HG03066 (cell line): ENCODE measurements around the gene AXL.
"Not testable (repeated sequence)": the region's sequence is repeated elsewhere in the genome, so short reads cannot be mapped to it uniquely, and the experiment has no call there.

Source experiments
- ATAC-seq: cut with Tn5 transposase; IDR thresholded peaks from one replicate; pipeline ENCODE4 v1.9.1; 2021; ENCODE audit warnings: low read depth; ENCODE audit not compliant: unreplicated experiment

Gene AXL

DNA sequence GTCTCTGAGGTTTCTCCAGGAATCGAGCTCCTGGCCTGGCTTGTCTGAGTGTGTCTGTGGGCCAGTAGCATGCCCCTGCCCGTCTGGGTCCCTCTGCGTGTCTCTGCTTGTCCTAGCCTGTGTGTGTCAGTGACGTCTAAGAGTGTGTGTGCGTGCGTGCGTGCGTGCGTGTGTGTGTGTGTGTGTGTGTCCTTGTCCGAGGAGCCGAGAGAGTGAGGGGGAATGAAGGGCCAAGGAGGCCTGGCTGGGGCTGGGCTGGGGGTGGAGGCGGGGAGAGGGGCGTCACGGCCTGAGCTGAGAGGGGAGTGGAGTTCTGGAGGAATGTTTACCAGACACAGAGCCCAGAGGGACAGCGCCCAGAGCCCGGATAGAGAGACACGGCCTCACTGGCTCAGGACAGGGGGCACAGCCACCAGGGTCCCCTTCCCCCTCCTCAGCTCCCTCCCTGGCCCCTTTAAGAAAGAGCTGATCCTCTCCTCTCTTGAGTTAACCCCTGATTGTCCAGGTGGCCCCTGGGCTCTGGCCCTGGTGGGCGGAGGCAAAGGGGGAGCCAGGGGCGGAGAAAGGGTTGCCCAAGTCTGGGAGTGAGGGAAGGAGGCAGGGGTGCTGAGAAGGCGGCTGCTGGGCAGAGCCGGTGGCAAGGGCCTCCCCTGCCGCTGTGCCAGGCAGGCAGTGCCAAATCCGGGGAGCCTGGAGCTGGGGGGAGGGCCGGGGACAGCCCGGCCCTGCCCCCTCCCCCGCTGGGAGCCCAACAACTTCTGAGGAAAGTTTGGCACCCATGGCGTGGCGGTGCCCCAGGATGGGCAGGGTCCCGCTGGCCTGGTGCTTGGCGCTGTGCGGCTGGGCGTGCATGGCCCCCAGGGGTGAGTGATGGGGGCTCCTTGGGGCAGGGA is at the start of gene AXL:
TSS of gene AXL (plus strand) at position 609 of the 893 bp plus-strand sequence. CDS start at position 779, 170 bp downstream.
- ATAC-seq = no peak

GRCh38 chr19:41172297-41173164 is 46.5 kb upstream of the AXL start:
- ATAC-seq = no peak

- ATAC-seq = no peak
Measured at GRCh38 chr19:41174297-41174928, 44.6 kb upstream of the AXL start.

DNA sequence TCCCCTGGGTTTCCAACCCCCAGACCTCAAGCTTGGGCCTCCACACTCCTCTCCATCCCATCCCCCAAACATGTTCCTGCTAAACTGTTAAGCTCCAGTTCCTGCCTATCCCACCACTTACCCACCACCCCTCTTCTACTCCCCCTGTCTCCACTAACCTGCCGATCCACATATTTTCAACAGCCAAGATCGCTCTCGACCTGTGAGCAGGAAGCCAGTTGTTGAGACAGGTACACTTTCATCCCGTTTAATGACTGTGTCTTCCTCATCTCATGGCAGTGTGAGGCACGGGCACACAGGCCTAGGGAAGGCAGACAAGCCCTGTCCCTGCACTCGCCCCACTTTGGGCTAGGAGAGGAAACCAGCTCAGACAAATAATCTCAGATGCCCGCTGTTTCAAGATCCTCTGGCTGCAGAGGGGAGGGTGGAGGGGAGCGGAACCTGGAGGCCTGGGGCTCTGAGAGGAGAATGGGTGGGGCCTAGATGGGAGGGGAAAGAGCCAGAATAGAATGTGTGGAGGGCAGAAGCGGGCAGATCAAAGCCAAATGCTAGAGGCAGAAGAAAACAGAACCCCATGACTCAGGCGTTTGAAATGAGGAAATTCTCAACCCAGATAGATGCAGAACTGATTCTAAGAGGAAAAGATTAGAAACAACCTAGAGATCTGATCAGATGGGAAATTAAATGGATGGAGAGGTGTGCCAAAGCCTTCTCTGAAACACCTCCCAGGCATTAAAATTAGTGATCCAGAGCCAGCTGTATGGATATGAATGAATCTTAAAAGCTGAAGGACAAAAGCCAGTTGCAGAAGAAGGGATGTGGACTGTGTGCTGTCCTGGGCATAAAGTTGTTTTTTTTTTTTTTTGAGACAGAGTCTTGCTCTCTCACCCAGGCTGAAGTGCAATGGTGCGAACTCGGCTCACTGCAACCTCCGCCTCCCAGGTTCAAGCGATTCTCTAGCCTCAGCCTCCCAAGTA is 42.9 kb upstream of the AXL start:
- no peak for ATAC-seq

DNA sequence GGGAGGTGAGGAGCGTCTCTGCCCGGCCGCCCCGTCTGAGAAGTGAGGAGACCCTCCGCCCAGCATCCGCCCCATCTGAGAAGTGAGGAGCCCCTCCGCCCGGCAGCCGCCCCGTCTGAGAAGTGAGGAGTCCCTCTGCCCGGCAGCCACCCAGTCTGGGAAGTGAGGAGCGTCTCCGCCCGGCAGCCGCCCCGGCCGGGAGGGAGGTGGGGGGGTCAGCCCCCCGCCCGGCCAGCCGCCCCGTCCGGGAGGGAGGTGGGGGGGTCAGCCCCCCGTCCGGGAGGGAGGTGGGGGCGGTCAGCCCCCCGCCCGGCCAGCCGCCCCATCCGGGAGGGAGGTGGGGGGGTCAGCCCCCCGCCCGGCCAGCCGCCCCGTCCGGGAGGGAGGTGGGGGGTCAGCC is 38.9 kb upstream of the AXL start:
- ATAC-seq = not testable (repeated sequence)

GRCh38 chr19:41186971-41187883 is 31.8 kb upstream of the AXL start:
- no peak for ATAC-seq

GRCh38 chr19:41187884-41188279 is 31.1 kb upstream of the AXL start:
- ATAC-seq = no peak

- ATAC-seq = no peak
Measured at GRCh38 chr19:41189425-41190065, 29.5 kb upstream of the AXL start.

DNA sequence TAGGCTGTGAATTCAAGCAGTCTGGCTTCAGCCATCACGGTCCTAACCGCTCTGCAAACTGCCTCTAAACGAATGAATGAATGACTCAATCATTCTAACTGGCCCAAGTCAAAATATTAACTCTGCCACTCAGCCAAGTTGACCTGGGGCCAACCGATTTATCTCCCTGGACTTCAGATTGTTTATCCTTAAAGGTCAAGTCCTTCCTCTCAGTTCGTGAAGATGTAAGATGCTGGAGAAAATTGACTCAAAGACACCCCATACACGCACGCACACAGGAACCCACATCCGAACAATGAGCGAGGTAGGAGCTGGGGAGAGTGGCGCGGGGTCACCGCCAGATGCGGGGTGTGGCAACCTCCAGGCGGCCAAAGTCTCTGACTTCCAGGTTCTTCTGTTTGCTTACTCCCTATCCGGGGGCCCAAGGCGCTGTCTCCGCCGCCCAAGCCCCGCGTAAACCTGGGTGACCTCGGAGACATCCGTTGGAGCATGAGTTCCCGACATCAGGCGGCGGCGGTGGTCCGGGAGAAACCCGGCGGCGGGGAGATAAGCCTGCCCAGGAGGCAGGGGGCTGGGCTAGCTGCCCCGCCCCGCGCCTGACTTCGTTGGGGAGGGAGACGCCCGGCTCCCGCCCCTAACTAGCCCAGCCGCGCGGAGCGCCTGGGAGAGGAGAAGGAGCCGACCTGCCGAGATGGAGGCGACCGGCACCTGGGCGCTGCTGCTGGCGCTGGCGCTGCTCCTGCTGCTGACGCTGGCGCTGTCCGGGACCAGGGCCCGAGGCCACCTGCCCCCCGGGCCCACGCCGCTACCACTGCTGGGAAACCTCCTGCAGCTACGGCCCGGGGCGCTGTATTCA is 26.2 kb upstream of the AXL start, which contains the start of gene CYP2S1:
TSS of gene CYP2S1 (plus strand) at position 646 of the 856 bp plus-strand sequence. CDS start at position 692, 46 bp downstream.
- ATAC-seq = no peak

DNA sequence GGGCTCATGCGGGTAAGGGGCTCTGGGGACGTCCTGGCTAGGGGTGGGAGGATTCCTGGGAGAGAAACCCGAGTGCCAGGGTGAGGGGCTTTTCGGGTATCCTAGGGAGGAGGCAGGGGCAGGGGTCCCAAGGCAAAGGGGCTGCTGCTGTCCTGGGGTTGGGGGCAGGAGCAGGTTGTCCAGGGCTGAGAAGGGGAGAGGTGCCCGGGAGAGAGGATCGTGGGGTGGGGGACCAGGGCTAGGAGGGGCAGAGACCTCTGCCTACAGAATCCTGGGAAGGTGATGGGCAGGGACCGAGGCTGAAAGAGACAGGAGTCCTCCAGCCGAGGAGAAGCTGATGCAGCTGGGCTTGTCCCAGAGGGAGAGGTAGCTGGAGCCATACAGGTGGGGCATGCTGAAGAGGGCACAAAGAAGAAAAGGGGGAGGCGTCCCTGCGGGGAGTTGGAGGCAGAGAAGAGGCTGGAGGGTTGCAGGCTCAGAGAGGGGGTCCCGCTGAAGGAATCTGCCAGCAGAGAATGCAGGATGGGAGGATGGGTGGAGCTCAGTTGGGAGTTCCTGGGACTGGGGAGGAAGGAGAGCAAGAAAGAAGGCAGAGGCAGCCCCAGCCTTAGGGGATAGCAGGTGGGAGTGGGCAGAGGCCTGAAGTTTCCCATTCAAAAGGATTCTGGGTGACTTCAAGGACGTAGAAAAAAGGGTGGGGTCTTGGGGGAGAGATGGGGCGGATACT is 25.4 kb upstream of the AXL start:
- ATAC-seq = no peak

GRCh38 chr19:41194157-41194552 is 24.9 kb upstream of the AXL start:
- ATAC-seq = no peak

DNA sequence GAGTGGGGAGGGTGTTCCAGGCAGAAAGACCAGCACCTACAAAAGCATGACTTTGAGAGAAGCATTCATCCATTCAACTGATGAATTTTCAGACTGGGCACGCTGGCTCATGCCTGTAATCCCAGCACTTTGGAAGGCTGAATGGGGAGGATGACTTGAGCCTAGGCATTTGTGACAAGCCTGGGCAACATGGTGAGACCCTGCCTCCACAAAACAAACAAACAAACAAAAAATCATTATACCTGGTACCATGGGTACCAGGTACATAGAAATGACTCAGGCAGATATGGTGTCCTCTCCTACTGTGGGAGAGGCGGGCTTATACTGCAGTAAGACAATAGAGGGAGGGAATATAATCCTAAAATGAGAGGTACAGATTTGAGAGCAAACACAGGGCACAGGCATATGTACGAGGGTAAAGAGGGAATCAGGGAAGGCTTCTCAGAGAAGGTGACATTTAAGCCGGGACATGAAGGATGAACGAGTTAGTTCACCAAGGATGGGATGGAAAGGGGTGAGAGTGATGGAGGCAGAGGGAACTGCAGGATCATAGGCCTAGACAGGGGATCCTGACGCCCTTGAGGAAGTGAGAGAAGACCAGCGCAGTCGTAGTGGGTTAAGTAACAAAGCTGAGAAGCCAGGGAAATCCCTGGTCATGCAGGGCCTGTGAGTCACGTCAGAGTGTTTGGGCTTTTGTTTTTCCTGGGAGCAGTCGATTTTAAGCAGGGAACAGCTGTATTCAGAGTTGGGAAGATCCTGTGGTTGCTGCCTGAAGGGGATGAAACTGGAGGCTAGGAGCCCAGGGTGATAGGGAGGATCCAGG is 23.1 kb upstream of the AXL start:
- no peak for ATAC-seq

DNA sequence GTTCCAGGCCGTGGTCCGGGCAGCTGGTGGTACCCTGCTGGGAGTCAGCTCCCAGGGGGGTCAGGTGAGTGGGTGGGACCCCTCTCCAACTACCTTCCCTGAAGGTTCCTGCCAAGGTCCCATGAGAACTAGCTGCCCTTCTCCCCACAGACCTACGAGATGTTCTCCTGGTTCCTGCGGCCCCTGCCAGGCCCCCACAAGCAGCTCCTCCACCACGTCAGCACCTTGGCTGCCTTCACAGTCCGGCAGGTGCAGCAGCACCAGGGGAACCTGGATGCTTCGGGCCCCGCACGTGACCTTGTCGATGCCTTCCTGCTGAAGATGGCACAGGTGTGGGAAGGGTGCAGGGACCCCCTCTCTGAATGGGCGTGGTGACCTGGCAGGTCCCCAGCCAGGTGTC is 20.5 kb upstream of the AXL start:
- no peak for ATAC-seq

GRCh38 chr19:41203371-41203770 is 15.7 kb upstream of the AXL start:
- no peak for ATAC-seq

- ATAC-seq = not testable (repeated sequence)
Measured at GRCh38 chr19:41204338-41204737, 14.7 kb upstream of the AXL start.

GRCh38 chr19:41205995-41206394 is 13.0 kb upstream of the AXL start:
- no peak for ATAC-seq
